Measurements from ENCODE around the gene CDH23. TPM values are rescaled to one million over a fixed set of nuclear protein-coding genes. Genes with fewer than 3 reads are reported as not detected.

CDH23 gene
- total and polyA plus RNA-seq, 2 of the 8 experiments (the other 6 are each of a cell fraction or from before 2014, with no cell fraction given) = 1.9 to 4.9 TPM

GRCh38 chr10:71432956-71433767 lies 36.4 kb downstream of the CDH23 start:
- Histone ChIP-seq H3K23me2 (ENCODE audit: low read depth, low read length) (peaks cover 4% of the 10 kb centered on the region; the same call in 1 of the 2 replicates), H3K79me2 (ENCODE audit: control insufficient read depth in 1 of 2, insufficient read depth in 2 of 2, low read length in 2 of 2) (no peaks in the 10 kb centered on the region), H2BK12ac (ENCODE audit: low read depth, low read length) (no peak overlapping the region), H3K18ac (ENCODE audit: extremely low read depth, low read length) (no peak overlapping the region), H3K4me1 (replicated peaks in 1 of 4; ENCODE audit: control insufficient read depth in 3 of 4, insufficient read depth in 4 of 4, low read length in 3 of 4) (peaks cover 0 to 2% (median 0%) of the 10 kb centered on the region in 4 experiments; a peak in 2 of 7 replicates), H3K4me3 (ENCODE audit: extremely low read depth in 1 of 4, insufficient read depth in 2 of 4, low read depth in 3 of 4, low read length in 4 of 4) (no peak overlapping the region), H4K20me1 (replicated peaks in 1 of 2; ENCODE audit: control insufficient read depth in 1 of 2, insufficient read depth in 2 of 2, low read length in 2 of 2) (peaks cover 0 to 6% of the 10 kb centered on the region in 2 experiments), H2AFZ (ENCODE audit: low read length) (no peak overlapping the region), H3K14ac (ENCODE audit: insufficient read length) (no peak overlapping the region), H4K91ac (replicated peaks; ENCODE audit: insufficient read length, low read length) (no peak overlapping the region), H4K8ac (ENCODE audit: extremely low read depth, insufficient read depth, low read length) (no peak overlapping the region; the same call in 1 of the 2 replicates), H3K23ac (ENCODE audit: insufficient read length) (no peak overlapping the region), H3K4me2 (ENCODE audit: insufficient read depth in 1 of 2, low read depth in 2 of 2, low read length in 2 of 2) (no peak overlapping the region), H3K27me3 (replicated peaks in 1 of 4; ENCODE audit: control insufficient read depth in 3 of 4, extremely low read depth in 1 of 4, insufficient read depth in 3 of 4, low read length in 3 of 4) (no peaks in the 10 kb centered on the region), H2AK5ac (ENCODE audit: low read depth, low read length) (no peak overlapping the region), H3K27ac (ENCODE audit: low read depth, low read length) (no peak overlapping the region), H2BK20ac (ENCODE audit: low read length) (no peak overlapping the region), H2BK15ac (ENCODE audit: low read length) (0 out of 2 replicates have a peak overlapping the region, but pooled peaks have one; percentile 74), H2BK120ac (replicated peaks; ENCODE audit: low read depth, low read length) (no peak overlapping the region), H3K9me3 (ENCODE audit: insufficient read depth in 2 of 2, low read depth in 1 of 2, low read length in 1 of 2) (no peaks in the 10 kb centered on the region), H3K36me3 (ENCODE audit: control insufficient read depth in 2 of 4, insufficient read depth in 4 of 4, low read length in 3 of 4) (no peaks in the 10 kb centered on the region), H4K5ac (ENCODE audit: insufficient read length, low read depth, low read length) (no peak overlapping the region), H3K56ac (replicated peaks; ENCODE audit: insufficient read length, low read depth, low read length) (no peak overlapping the region), H3K9ac (replicated peaks in 1 of 4; ENCODE audit: extremely low read depth in 1 of 4, low read depth in 3 of 4, low read length in 3 of 4) (no peak overlapping the region), H2BK5ac (ENCODE audit: low read depth, low read length) (no peak overlapping the region), H3K79me1 (ENCODE audit: low read depth, low read length) (no peaks in the 10 kb centered on the region), H3K4ac (replicated peaks; ENCODE audit: insufficient read length, low read depth, low read length) (no peak overlapping the region)
- ChIA-PET POLR2A (ENCODE audit: partially characterized antibody) (no interaction called here), CTCF (ENCODE audit: partially characterized antibody) (interaction anchor here (0.6 to 4.2 kb wide), 28 partner anchors 8 to 270 kb away, joined by 3 to 33 read pairs (median 4); no protein-coding TSS in a partner anchor)
- 93% methylated on average over 10 of the region's 11 CpGs; no CpG with 5 or more reads in 1 of the 2 experiments for WGBS, 2 experiments (ENCODE audit: extremely low coverage in 1 of 2, insufficient coverage in 1 of 2, insufficient read length in 1 of 2, insufficient replicate concordance in 2 of 2, low coverage in 1 of 2, low lambda C conversion rate in 2 of 2, missing lambda C conversion rate in 1 of 2)
- FAIRE-seq (no peak), DNase-seq (ENCODE audit: low read depth in 1 of 2, low spot score in 2 of 2) (peak in 1 of 2 experiments; percentile 38)
- TF ChIP-seq GABPA (IDR thresholded peaks at IDR 0.05; ENCODE audit: borderline replicate concordance, insufficient read depth, low read length) (no peak), CBX8 (IDR thresholded peaks at IDR 0.05; ENCODE audit: borderline replicate concordance, low read depth, low read length) (no peak), POU5F1 (IDR thresholded peaks at IDR 0.05; ENCODE audit: low read depth, low read length) (no peak), TBP (IDR thresholded peaks at IDR 0.05; ENCODE audit: low read depth, low read length) (no peak), GTF2F1 (IDR thresholded peaks at IDR 0.05; ENCODE audit: borderline replicate concordance, low read depth, low read length) (no peak), FOSL1 (IDR thresholded peaks at IDR 0.05; ENCODE audit: insufficient read depth, low read depth, low read length) (no peak), CHD1 (IDR thresholded peaks at IDR 0.05; ENCODE audit: low read depth, low read length) (no peak), HDAC2 (IDR thresholded peaks at IDR 0.05; ENCODE audit: borderline replicate concordance in 1 of 2, low read depth in 2 of 2, low read length in 2 of 2) (no peak), ASH2L (IDR thresholded peaks at IDR 0.05; ENCODE audit: low read length) (no peak), RAD21 (IDR thresholded peaks at IDR 0.05 in 1 of 2, conservative IDR thresholded peaks at IDR 0.05 in 1 of 2; ENCODE audit: low read depth in 2 of 2, low read length in 2 of 2) (no peak), RFX5 (IDR thresholded peaks at IDR 0.05; ENCODE audit: borderline replicate concordance, low read depth, low read length) (no peak), POLR2AphosphoS5 (IDR thresholded peaks at IDR 0.05; ENCODE audit: low read depth, low read length) (no peak)
